HepG2 (cell line): ENCODE results near the gene NXPH4. TPM values are rescaled to one million over a fixed set of nuclear protein-coding genes. Genes with fewer than 3 reads are reported as not detected.

Experiments used
- BORCS8-MEF2B ChIP-seq: sonication (generic); formaldehyde crosslinking; IDR thresholded peaks from 2 replicates; pipeline ENCODE4 v1.8.0; 2022; ENCODE audit warnings: mild to moderate bottlenecking, missing genetic modification reagents
- MTF1 ChIP-seq: sonication (generic); formaldehyde crosslinking; IDR thresholded peaks from 2 replicates; pipeline ENCODE4 v1.5.0; 2020; ENCODE audit warnings: missing genetic modification reagents
- PITX1 ChIP-seq: sonication (generic); formaldehyde crosslinking; IDR thresholded peaks from 2 replicates; pipeline ENCODE4 v1.5.1; 2020; ENCODE audit warnings: mild to moderate bottlenecking, missing genetic modification reagents
- POLR2G ChIP-seq: fragments of 200-400 bp; formaldehyde crosslinking; IDR thresholded peaks from 2 replicates; pipeline ENCODE4 v1.6.1; 2018; ENCODE audit warnings: mild to moderate bottlenecking, low read depth, low read length, moderate library complexity
- ZBTB43 ChIP-seq: sonication (generic); formaldehyde crosslinking; conservative IDR thresholded peaks from 2 replicates; pipeline ENCODE4 v1.4.0; 2020; ENCODE audit warnings: missing genetic modification reagents
- ZGPAT ChIP-seq: IDR thresholded peaks from 2 replicates; pipeline ENCODE4 v1.6.1; 2016; ENCODE audit warnings: mild to moderate bottlenecking
- ZHX1 ChIP-seq: sonication (generic); formaldehyde crosslinking; IDR thresholded peaks from 2 replicates; pipeline ENCODE4 v1.8.1; 2022; ENCODE audit warnings: low read depth, mild to moderate bottlenecking, missing genetic modification reagents
- polyA plus RNA-seq, 8 experiments: library from polyadenylated mRNA; depleted of rRNA in 3 of 8; stranded (reverse) in 7 of 8; unstranded in 1 of 8; fragments of >200 nt; fragmentation: Illumina TruSeq in 4 of 8; extraction: Trizol in 4 of 8; gene quantifications; 2 replicates each; pipeline versions ENCODE4 v1.2.1 to v1.2.3, GENCODE V29; 2011 to 2016; ENCODE audit warnings: low read depth in 4 of 8, missing spikeins in 1 of 8, mixed read lengths in 1 of 8; ENCODE audit not compliant: insufficient read depth in 1 of 8
- total RNA-seq, 5 experiments: library from RNA; depleted of rRNA; stranded (reverse); fragments of >200 nt; fragmentation: Illumina TruSeq; extraction: Trizol; gene quantifications; 2 replicates each; pipeline ENCODE4 v1.2.3, GENCODE V29; 2016; ENCODE audit warnings: low read depth in 1 of 5
- TF ChIP-seq, protein P1 (sequence below): fragments of 450-650 bp; IDR thresholded peaks from 2 replicates; pipeline ENCODE4 v1.6.1; 2016
- TF ChIP-seq, protein P2 (sequence below): sonication (generic); formaldehyde crosslinking; conservative IDR thresholded peaks from 2 replicates; pipeline ENCODE4 v1.4.0; 2020; ENCODE audit warnings: missing genetic modification reagents
- TF ChIP-seq, protein P3 (sequence below): sonication (generic); formaldehyde crosslinking; IDR thresholded peaks from 2 replicates; pipeline ENCODE4 v1.8.1; 2023; ENCODE audit warnings: mild to moderate bottlenecking, inconsistent platforms, moderate library complexity, missing genetic modification reagents, borderline replicate concordance
- TF ChIP-seq, protein P4 (sequence below): sonication (generic); formaldehyde crosslinking; IDR thresholded peaks from 2 replicates; pipeline ENCODE4 v1.4.0; 2020; ENCODE audit warnings: mild to moderate bottlenecking, missing genetic modification reagents

NXPH4 gene
- total and polyA plus RNA-seq, 2 of the 13 experiments (the other 11 are each of a cell fraction or from before 2014, with no cell fraction given), result 0.13 TPM; not detected in 1

DNA sequence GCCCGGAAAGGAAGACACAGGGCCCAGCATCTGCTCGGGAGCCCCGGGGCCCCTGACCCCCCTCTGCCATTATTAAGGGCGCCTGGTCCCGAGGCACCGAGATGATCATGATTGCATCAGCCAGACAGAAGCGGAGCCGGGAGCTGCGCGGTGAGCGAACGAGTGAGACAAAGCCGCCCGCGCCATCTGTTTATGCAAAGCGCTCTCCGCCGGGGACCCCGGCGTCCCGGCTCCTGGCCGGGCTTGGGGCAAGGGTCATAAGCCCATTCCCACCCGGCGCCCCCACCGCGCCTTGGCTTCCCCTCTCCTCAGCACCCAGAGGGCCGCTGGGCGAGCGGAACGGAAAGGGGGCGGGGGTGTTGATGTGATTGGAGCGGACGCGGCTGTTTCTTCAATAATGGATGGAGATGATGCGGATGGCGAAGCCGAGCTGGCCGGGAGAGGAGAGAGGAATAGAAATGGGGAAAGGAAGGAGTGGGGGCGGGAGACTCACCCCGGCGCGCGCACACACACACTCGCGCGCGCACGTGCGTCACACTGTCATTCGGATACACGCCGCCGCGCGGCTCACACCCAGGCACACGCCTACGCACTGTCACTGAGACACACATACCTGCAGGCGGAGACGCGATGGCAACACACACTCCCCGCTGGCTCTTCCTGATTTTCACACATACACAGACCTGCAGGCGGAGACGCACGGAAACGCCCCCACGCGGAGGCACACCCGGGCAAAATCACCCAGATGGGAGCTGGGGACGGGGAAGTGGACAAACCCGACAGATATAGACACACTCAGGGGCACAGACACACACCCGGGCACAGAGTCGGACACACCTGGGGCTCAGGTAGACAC lies 23.7 kb downstream of the NXPH4 start (continued):
- no peak for TF ChIP-seq ZHX1
- no peak for TF ChIP-seq PITX1
- TF ChIP-seq POLR2G, result peak; percentile 48
- no peak for TF ChIP-seq MTF1
- TF ChIP-seq, protein P1, sequence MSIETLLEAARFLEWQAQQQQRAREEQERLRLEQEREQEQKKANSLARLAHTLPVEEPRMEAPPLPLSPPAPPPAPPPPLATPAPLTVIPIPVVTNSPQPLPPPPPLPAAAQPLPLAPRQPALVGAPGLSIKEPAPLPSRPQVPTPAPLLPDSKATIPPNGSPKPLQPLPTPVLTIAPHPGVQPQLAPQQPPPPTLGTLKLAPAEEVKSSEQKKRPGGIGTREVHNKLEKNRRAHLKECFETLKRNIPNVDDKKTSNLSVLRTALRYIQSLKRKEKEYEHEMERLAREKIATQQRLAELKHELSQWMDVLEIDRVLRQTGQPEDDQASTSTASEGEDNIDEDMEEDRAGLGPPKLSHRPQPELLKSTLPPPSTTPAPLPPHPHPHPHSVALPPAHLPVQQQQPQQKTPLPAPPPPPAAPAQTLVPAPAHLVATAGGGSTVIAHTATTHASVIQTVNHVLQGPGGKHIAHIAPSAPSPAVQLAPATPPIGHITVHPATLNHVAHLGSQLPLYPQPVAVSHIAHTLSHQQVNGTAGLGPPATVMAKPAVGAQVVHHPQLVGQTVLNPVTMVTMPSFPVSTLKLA, result peak; percentile 55; the same call in 1 of the 2 replicates
- 0 out of 2 replicates have a peak, but pooled peaks have one; percentile 20 for TF ChIP-seq ZGPAT (CRISPR knock-in tag)
- no peak for TF ChIP-seq ZBTB43
- TF ChIP-seq, protein P2, sequence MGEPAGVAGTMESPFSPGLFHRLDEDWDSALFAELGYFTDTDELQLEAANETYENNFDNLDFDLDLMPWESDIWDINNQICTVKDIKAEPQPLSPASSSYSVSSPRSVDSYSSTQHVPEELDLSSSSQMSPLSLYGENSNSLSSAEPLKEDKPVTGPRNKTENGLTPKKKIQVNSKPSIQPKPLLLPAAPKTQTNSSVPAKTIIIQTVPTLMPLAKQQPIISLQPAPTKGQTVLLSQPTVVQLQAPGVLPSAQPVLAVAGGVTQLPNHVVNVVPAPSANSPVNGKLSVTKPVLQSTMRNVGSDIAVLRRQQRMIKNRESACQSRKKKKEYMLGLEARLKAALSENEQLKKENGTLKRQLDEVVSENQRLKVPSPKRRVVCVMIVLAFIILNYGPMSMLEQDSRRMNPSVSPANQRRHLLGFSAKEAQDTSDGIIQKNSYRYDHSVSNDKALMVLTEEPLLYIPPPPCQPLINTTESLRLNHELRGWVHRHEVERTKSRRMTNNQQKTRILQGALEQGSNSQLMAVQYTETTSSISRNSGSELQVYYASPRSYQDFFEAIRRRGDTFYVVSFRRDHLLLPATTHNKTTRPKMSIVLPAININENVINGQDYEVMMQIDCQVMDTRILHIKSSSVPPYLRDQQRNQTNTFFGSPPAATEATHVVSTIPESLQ (CRISPR knock-in tag), result no peak
- TF ChIP-seq, protein P3, sequence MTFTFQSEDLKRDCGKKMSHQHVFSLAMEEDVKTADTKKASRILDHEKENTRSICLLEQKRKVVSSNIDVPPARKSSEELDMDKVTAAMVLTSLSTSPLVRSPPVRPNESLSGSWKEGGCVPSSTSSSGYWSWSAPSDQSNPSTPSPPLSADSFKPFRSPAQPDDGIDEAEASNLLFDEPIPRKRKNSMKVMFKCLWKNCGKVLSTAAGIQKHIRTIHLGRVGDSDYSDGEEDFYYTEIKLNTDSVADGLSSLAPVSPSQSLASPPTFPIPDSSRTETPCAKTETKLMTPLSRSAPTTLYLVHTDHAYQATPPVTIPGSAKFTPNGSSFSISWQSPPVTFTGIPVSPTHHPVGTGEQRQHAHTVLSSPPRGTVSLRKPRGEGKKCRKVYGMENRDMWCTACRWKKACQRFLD (CRISPR knock-in tag), result no peak
- TF ChIP-seq, protein P4, sequence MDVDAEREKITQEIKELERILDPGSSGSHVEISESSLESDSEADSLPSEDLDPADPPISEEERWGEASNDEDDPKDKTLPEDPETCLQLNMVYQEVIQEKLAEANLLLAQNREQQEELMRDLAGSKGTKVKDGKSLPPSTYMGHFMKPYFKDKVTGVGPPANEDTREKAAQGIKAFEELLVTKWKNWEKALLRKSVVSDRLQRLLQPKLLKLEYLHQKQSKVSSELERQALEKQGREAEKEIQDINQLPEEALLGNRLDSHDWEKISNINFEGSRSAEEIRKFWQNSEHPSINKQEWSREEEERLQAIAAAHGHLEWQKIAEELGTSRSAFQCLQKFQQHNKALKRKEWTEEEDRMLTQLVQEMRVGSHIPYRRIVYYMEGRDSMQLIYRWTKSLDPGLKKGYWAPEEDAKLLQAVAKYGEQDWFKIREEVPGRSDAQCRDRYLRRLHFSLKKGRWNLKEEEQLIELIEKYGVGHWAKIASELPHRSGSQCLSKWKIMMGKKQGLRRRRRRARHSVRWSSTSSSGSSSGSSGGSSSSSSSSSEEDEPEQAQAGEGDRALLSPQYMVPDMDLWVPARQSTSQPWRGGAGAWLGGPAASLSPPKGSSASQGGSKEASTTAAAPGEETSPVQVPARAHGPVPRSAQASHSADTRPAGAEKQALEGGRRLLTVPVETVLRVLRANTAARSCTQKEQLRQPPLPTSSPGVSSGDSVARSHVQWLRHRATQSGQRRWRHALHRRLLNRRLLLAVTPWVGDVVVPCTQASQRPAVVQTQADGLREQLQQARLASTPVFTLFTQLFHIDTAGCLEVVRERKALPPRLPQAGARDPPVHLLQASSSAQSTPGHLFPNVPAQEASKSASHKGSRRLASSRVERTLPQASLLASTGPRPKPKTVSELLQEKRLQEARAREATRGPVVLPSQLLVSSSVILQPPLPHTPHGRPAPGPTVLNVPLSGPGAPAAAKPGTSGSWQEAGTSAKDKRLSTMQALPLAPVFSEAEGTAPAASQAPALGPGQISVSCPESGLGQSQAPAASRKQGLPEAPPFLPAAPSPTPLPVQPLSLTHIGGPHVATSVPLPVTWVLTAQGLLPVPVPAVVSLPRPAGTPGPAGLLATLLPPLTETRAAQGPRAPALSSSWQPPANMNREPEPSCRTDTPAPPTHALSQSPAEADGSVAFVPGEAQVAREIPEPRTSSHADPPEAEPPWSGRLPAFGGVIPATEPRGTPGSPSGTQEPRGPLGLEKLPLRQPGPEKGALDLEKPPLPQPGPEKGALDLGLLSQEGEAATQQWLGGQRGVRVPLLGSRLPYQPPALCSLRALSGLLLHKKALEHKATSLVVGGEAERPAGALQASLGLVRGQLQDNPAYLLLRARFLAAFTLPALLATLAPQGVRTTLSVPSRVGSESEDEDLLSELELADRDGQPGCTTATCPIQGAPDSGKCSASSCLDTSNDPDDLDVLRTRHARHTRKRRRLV (CRISPR knock-in tag), result no peak
- TF ChIP-seq BORCS8-MEF2B, result no peak
